ENCODE data around the gene DCUN1D3. TPM values are rescaled to one million over a fixed set of nuclear protein-coding genes. Genes with fewer than 3 reads are reported as not detected.
"Not testable (repeated sequence)": the region's sequence is repeated elsewhere in the genome, so short reads cannot be mapped to it uniquely, and the experiment has no call there.

DCUN1D3 gene
- total RNA-seq, 1 experiment from 2014 or later = 17.7 TPM

DNA sequence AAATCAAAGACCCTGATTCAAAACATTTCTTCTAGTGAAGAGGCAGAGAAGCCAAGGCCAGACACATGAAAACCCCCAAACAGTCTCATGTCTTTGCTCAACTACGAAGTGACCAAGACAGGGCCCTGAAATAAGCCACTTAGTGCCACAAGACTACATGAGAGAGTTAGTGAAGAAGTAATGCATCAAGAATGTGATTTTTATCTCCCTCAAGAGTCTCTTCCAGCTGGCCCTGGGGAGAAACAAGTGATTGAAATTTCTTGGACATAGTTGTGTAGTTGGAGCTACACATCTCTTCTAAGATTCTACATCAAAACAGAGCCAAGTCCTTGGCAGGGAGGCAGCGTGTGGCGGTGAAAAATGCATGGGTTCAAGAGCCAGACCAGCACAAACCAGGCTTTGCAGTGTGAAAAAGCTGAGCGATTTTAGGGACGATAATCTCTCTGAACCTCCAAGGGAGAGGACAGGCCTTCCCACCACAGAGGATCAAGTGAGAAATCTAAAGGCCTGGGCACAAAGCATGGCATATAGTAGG lies 31.0 kb upstream of the DCUN1D3 start:
- Histone ChIP-seq H3K36me3 (no peaks in the 10 kb centered on the region), H3K4me3 (no peak overlapping the region), H3K27ac (no peak overlapping the region), H3K27me3 (replicated peaks) (no peaks in the 10 kb centered on the region; the same call in 1 of the 2 replicates), H3K9me3 (replicated peaks) (no peaks in the 10 kb centered on the region), H3K4me1 (replicated peaks) (no peaks in the 10 kb centered on the region)
- no peak for DNase-seq (ENCODE audit: low read depth in 1 of 2, low spot score in 2 of 2)

DNA sequence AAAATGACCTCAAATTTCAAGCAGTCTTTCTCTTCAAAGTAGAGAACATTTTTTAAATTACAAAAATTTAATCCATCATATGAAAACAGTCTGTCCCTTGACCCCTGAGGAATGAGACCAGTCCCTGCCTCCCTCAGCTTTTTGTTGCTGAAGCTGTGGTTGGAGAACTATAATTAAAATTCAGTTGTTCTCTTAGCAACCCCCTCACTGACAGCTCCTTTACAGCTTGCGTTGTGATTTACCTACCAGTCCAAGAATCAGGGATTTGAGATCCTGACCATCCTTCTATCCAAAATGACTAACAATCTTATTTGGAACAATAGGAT lies 30.2 kb upstream of the DCUN1D3 start:
- no peak for DNase-seq (ENCODE audit: low read depth in 1 of 2, low spot score in 2 of 2)
- Histone ChIP-seq H3K27ac (no peak overlapping the region), H3K9me3 (replicated peaks) (no peaks in the 10 kb centered on the region)

DNA sequence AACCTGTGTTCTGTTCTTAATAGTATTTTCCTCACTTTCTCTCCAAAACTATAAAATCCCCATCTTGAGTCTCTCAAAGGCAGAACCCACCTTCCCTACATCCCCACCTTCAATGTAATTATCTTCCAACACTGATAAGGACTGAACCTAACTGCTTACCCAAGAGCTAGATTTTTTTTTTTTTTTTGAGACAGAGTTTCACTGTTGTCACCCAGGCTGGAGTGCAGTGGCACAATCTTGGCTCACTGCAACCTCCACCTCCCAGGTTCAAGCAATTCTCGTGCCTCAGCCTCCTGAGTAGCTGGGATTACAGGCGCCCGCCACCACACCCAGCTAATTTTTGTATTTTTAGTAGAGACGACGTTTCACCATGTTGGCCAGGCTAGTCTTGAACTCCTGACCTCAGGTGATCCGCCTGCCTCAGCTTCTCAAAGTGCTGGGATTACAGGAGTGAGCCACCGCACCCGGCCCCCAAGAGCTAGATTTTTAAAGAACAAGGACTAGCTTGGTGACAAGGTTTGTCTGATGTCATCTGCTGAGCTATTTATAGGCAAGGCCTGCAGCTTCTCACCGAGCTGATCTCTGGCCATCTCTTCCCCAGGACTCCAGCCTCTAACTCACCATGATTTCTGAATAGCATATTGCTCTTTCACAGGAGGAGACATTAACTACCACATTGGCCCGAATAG lies 29.7 kb upstream of the DCUN1D3 start:
- H3K27ac ChIP-seq; H3K27me3 ChIP-seq (replicated peaks); H3K36me3 ChIP-seq; DNase-seq (ENCODE audit: low read depth in 1 of 2, low spot score in 2 of 2); H3K9me3 ChIP-seq (replicated peaks); H3K4me3 ChIP-seq; H3K4me1 ChIP-seq (replicated peaks): not testable (repeated sequence)

More for the DNA sequence above, 30.2 kb upstream of the DCUN1D3 start:
- Histone ChIP-seq H3K36me3 (no peaks in the 10 kb centered on the region), H3K4me3 (no peak overlapping the region), H3K27me3 (replicated peaks) (no peaks in the 10 kb centered on the region; the same call in 1 of the 2 replicates), H3K4me1 (replicated peaks) (no peaks in the 10 kb centered on the region)

DNA sequence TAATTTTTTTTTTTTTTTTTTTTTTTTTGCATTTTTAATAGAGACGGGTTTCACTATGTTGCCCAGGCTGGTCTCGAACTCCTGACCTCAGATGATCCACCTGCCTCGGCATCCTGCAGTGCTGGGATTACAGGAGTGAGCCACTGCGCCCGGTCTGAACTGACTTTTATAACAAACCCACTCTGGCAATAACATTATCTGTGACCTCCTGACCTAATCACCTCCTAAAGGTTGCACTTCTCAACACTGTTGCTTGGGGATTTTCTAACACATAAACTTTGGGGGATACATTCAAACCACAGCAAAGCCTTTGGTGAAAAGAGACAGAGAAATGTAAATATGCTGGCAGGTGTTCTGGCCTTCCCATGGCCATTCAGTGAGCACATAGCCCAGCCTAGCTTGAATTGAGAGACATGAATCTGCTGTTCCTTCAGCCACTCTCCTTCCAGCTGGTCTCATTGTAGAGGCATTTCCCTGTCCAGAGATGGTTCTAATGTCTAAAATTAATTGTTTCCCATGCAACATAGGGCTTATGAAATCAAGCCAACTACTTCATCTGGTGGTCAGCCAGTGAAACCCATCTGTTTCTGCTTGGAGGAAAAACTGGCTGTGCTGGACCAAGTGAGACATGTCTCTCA lies 28.7 kb upstream of the DCUN1D3 start:
- Histone ChIP-seq H3K27ac (no peak overlapping the region), H3K9me3 (replicated peaks) (no peaks in the 10 kb centered on the region), H3K4me1 (replicated peaks) (no peaks in the 10 kb centered on the region), H3K4me3 (no peak overlapping the region), H3K36me3 (no peaks in the 10 kb centered on the region), H3K27me3 (replicated peaks) (no peaks in the 10 kb centered on the region)
- DNase-seq (ENCODE audit: low read depth in 1 of 2, low spot score in 2 of 2) = no peak

- no peaks in the 10 kb centered on the region for H3K36me3 ChIP-seq
- H3K4me3 ChIP-seq = no peak overlapping the region
- no peaks in the 10 kb centered on the region for H3K27me3 ChIP-seq (replicated peaks)
- no peak overlapping the region for H3K27ac ChIP-seq
- H3K9me3 ChIP-seq (replicated peaks) = no peaks in the 10 kb centered on the region
- no peaks in the 10 kb centered on the region for H3K4me1 ChIP-seq (replicated peaks)
- no peak for DNase-seq (ENCODE audit: low read depth in 1 of 2, low spot score in 2 of 2)
Observed at GRCh38 chr16:20925751-20926150, 25.6 kb upstream of the DCUN1D3 start.

GRCh38 chr16:20923876-20924275 lies 23.7 kb upstream of the DCUN1D3 start:
- no peaks in the 10 kb centered on the region for H3K9me3 ChIP-seq (replicated peaks)
- no peaks in the 10 kb centered on the region for H3K27me3 ChIP-seq (replicated peaks)
- H3K4me1 ChIP-seq (replicated peaks) = no peaks in the 10 kb centered on the region
- H3K27ac ChIP-seq = no peak overlapping the region
- no peaks in the 10 kb centered on the region for H3K36me3 ChIP-seq
- no peak overlapping the region for H3K4me3 ChIP-seq
- DNase-seq (ENCODE audit: low read depth in 1 of 2, low spot score in 2 of 2) = no peak

DNA sequence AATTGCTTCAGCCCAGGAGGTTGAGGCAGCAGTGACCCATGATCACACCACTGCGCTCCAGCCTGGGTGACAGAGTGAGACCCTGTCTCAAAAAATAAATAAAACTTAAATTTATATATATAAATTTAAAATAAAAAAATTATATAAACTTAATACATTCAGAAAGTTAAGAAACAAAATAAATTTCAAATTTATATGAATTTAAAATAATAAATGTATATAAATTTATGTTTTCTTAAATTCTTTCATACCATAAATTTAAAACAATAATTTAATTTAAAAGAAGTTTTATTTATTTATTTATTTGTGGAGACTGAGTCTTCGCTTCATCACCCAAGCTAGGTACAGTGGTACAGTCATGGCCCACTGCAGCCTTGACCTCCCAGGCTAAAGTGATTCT lies 20.6 kb upstream of the DCUN1D3 start:
- H3K27ac ChIP-seq = no peak overlapping the region
- H3K27me3 ChIP-seq (replicated peaks) = no peaks in the 10 kb centered on the region
- H3K4me3 ChIP-seq = no peak overlapping the region
- H3K9me3 ChIP-seq (replicated peaks) = no peaks in the 10 kb centered on the region
- no peaks in the 10 kb centered on the region for H3K36me3 ChIP-seq
- no peak for DNase-seq (ENCODE audit: low read depth in 1 of 2, low spot score in 2 of 2)
- H3K4me1 ChIP-seq (replicated peaks) = no peaks in the 10 kb centered on the region

DNA sequence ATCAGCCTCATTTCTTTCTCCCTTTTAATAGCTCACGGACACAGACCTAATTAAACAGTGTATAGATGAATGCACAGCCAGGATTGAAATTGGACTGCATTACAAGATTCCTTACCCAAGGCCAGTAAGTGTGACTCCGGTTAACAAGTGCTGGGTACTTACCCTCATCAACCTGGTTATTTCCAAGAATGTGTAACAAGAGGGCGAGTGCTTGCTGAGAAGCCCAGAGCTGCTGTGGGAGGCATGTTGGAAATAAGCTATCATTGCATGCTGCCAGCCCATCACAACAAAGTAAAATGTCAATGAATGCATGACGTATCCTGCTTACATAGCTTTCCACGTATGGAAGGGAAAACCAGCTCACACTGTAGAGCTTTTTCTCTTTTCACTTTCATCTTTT lies 19.9 kb upstream of the DCUN1D3 start:
- Histone ChIP-seq H3K27ac (no peak overlapping the region), H3K9me3 (replicated peaks) (no peaks in the 10 kb centered on the region), H3K36me3 (no peaks in the 10 kb centered on the region), H3K4me1 (replicated peaks) (no peaks in the 10 kb centered on the region), H3K27me3 (replicated peaks) (no peaks in the 10 kb centered on the region), H3K4me3 (no peak overlapping the region)
- no peak for DNase-seq (ENCODE audit: low read depth in 1 of 2, low spot score in 2 of 2)

DNA sequence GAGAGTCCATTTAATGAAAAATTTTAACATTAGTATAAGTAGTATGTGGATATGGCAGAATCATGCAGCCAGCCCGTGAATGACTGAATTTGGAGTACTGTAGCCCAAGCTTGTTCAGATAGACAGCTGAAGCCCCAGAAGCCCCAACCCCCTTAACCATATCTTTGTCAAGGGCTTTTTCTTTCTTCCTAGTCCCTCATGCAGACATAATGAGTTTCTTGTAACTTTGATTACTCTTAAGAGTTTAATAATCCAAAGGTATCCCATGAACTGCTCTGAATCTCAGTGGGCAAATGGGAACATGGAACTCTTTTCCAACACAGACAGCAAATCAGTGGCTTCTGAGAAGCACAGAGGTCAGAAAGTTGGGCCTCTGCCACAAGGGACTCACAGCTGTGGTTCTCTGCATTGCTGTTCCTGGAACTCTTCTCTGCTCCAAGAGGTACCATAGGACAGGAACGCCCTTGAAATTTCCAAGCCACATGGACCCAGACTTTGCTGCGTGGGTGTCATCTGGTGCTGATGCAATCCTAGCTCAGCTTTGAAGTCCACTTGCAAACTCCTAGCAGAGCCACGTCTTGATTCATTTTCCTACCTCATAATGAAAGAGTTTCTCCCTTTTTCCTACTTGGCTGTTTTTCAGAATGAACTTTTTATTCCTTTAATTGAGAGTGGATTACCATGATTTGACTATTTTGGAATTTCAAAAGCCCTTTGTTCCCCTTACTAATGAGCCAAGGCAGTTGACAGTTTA lies 18.5 kb upstream of the DCUN1D3 start:
- H3K27me3 ChIP-seq (replicated peaks) = no peaks in the 10 kb centered on the region
- H3K9me3 ChIP-seq (replicated peaks) = no peaks in the 10 kb centered on the region
- H3K36me3 ChIP-seq = no peaks in the 10 kb centered on the region
- no peak overlapping the region for H3K4me3 ChIP-seq
- no peak overlapping the region for H3K27ac ChIP-seq
- DNase-seq (ENCODE audit: low read depth in 1 of 2, low spot score in 2 of 2) = no peak
- H3K4me1 ChIP-seq (replicated peaks) = peaks cover 4% of the 10 kb centered on the region

DNA sequence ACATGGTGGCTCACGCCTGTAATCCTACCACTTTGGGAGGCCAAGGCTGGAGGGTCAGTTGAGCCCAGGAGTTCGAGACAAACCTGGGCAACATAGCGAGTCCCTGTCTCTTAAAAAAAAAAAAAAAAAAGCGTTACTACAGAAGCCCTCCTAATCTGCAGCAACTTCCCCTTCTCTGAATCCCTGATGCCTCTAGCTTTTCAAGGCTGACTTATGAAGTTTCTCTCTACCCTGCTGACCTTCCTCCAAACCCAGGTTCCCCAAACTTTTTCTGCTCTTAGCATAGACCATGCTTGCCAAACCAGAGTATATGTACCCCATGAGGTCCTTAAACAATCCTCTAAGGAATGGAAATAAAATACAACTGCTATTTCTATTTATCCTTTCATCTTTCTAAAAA lies 16.8 kb upstream of the DCUN1D3 start:
- Histone ChIP-seq H3K4me3 (no peak overlapping the region), H3K27me3 (replicated peaks) (no peaks in the 10 kb centered on the region)

GRCh38 chr16:20916289-20916688 lies 16.1 kb upstream of the DCUN1D3 start:
- Histone ChIP-seq H3K36me3 (no peaks in the 10 kb centered on the region), H3K27me3 (replicated peaks) (no peaks in the 10 kb centered on the region), H3K9me3 (replicated peaks) (no peaks in the 10 kb centered on the region), H3K4me3 (no peak overlapping the region), H3K27ac (no peak overlapping the region), H3K4me1 (replicated peaks) (peaks cover 17% of the 10 kb centered on the region)
- no peak for DNase-seq (ENCODE audit: low read depth in 1 of 2, low spot score in 2 of 2)

More for the DNA sequence above, 16.8 kb upstream of the DCUN1D3 start:
- no peak overlapping the region for H3K27ac ChIP-seq
- H3K9me3 ChIP-seq (replicated peaks) = no peaks in the 10 kb centered on the region
- H3K36me3 ChIP-seq = no peaks in the 10 kb centered on the region
- DNase-seq (ENCODE audit: low read depth in 1 of 2, low spot score in 2 of 2) = no peak
- peaks cover 11% of the 10 kb centered on the region for H3K4me1 ChIP-seq (replicated peaks)

DNA sequence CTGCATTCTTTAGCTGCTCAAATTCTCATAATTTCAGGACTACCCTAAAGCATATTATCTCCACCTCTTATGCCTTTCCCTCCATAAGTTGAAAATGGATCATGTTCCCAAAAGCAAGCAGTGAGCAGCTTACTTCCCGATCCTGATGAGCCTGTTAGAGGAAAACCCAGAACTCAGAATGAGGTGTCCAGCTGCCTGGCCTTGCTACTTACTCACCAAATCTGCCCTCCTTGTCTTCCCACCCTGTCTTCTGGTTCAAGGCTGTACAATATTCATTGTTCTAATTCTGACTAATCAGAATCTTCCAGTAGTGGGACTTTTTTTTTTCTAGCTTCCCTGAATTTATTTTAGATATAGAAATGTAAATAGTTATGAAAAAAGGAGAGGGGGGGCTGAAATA lies 11.2 kb upstream of the DCUN1D3 start:
- DNase-seq (ENCODE audit: low read depth in 1 of 2, low spot score in 2 of 2) = peak in 1 of 2 experiments; percentile 39
- H3K27ac ChIP-seq = peak overlapping the region; percentile 71

DNA sequence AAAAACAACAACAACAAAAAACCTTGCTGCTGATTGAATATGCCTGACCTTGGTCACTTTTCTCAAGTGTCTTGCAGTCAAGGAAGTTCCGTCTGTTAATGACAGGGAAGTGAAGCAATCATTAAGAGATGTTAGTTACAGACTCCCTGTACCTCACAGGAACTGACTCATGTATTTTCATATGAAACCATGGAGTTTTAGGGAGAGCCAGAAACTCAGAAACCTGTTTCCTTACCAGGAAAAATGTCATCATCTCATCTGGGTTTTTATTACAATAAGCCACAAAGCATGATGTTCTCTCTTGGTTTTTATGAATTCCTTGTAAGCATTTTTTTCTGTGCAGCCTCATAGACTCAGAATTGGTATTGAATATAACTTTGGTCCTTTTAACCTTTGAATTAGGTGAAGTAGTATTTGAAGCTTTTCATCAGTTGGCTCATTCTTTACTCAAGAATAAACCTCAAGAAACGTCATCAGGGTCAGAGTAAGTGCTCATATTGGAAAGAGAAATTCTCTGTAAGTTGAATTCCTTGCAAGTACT lies 10.7 kb upstream of the DCUN1D3 start:
- Histone ChIP-seq H3K27ac (peak overlapping the region; percentile 71), H3K4me3 (no peak overlapping the region), H3K4me1 (replicated peaks) (peaks cover 57% of the 10 kb centered on the region), H3K27me3 (replicated peaks) (no peaks in the 10 kb centered on the region), H3K9me3 (replicated peaks) (no peaks in the 10 kb centered on the region), H3K36me3 (no peaks in the 10 kb centered on the region)
- DNase-seq (ENCODE audit: low read depth in 1 of 2, low spot score in 2 of 2) = peak in 1 of 2 experiments; percentile 58

More for the DNA sequence above, 11.2 kb upstream of the DCUN1D3 start:
- H3K9me3 ChIP-seq (replicated peaks) = no peaks in the 10 kb centered on the region
- H3K36me3 ChIP-seq = no peaks in the 10 kb centered on the region
- H3K4me3 ChIP-seq = no peak overlapping the region
- no peaks in the 10 kb centered on the region for H3K27me3 ChIP-seq (replicated peaks)
- peaks cover 52% of the 10 kb centered on the region for H3K4me1 ChIP-seq (replicated peaks)
